ENCODE results near the gene ANKRD63.

The ANKRD63 gene

DNA sequence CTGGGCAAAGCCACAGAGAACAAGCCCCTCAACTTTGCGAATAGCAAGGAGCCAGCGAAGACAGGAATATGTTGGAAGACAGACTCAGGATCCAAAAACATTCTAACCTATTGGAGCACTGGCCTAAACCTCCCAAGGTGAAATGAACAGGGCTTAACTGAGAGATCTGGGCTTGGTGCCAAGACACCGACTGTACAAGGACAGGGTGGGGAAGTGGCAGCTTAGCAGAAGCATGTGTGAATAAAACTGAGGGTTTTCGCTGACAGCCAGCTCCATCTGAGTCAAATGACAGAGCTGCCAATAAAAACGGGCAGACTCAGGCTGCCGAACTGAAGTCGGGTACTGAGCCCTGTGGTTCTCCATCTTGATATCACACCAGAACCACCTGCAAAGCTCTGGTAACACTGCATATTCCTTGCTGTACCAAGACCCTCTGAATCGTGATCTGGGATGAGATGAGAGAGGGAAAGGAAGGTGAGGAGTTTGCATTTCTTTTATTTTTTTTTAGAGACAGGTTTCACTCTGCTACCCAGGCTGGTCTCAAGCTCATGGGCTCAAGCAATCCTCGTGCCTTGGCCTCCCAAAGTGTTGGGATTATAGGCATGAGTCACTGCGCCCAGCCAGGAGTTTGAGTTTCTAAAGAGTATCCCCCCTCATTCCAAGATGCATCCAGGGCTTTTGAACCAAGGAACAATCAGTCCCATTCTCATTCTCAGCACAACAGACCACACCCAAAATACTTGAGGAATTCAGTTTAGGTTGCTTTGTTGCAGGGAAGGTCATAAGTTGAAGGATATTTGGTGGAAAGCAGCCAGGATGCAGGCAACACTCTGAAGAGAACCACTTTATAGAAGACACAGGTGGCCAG is 30.9 kb upstream of the ANKRD63 start:
- no peak for DNase-seq

GRCh38 chr15:40312370-40313158 is 29.7 kb upstream of the ANKRD63 start:
- DNase-seq, result no peak

GRCh38 chr15:40310993-40311392 is 28.1 kb upstream of the ANKRD63 start:
- DNase-seq, result no peak

- peak; percentile 32 for DNase-seq
Measured at GRCh38 chr15:40310001-40310959, 27.4 kb upstream of the ANKRD63 start.

GRCh38 chr15:40309344-40309862 is 26.5 kb upstream of the ANKRD63 start:
- no peak for DNase-seq

DNA sequence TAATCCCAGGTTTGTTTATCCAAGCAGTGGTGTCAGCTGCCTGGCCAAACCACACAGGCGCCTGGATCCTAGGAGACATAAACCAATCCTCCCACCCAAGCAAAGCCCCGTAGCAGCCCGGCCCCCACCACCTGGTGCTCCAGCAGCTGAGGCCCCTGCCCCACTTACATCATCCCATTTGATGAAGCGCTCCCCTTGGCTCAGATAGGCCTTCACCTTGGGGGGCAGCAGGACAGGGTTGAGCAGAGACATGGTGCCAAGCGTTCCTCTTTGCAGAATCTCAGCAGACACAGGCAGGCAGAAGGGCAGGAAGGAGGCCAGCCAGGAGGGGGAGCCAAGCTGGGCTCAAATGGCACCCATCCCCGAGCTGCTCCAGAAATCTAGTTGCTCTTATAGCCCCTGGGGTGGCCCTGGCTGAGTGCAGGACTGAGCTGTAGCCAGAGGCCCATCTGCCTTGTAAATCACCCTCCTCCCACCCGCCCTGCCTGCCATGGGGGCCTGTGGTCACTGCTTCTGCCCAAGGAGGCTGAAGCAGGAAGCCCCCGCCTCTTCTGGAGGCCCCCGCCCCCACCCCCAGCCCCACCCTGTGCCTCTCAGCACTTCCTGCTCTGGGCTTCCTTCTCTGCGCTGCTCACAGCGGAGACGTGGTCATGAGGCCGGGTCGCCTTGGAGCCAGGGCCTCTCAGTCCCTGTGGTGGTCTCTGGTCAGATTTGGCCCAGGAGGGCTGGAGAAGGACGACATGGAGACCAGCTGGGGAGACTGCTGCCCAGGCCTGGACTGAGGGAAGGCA is 24.8 kb upstream of the ANKRD63 start, which contains the start of gene PLCB2:
Gene PLCB2 (minus strand): TSS at position 515 of the 791 bp plus-strand sequence. CDS start 263 bp downstream, at position 252.
- peak; percentile 59 for DNase-seq

DNA sequence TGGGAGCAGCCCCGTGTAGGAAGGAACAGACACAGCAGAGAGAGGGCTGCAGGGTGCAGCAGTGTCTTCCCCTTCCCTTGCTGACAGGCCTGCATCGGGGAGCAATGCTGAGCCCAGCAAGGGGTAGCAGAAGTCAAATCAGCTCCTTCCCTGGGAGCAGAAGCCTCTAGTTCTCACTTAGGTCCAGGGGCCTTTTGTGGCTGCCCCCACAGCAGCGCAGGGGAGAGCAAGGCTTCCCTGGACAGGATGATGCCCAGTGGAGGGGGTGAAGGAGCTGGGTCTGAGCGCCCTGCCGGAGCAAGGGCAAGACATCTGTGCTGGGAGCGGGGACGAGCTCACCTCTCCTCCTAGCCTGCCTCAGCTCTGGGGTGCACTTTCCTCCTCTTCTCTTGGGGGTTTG is 24.0 kb upstream of the ANKRD63 start:
- DNase-seq, result no peak

DNA sequence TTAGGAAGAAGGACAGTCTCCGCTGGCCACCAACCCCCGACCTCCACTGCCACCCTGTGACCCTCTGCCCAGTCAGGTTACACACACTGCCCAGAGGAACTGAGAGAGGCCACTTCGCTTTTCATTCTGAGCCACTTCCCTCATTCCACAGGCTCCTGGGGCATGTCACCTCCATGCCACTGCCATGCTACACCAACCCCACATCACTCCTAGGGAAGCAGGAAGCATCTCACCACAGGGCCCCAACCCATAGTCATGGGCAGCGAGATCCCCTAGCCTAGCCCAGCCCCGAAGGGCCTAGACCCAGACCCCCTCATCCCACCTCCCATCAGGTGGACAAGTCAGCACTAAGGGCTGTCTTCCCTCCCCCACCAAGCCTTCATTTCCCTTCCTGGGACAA is 23.5 kb upstream of the ANKRD63 start:
- DNase-seq, result no peak

- no peak for DNase-seq
Measured at GRCh38 chr15:40305281-40305680, 22.4 kb upstream of the ANKRD63 start.

DNA sequence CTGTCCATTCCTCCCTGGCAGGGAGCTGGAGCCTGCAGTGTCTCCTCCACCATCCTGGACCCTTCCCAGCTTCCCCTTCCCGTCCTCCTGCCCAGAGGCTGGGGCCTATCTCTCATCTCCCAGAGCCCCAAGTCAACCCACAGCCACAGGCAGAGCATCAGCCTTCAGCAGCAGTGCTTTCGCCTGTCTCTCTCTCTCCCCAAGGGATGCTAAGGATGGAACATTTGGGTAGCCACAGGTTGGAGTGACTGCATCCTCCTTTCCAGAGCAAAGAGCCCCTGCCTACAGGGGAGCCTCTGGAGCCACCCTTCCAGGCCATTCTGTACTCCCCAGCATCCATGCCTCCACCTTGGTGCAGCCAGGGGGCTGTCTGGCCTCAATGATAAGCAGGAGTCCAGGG is 20.7 kb upstream of the ANKRD63 start:
- DNase-seq, result no peak

DNA sequence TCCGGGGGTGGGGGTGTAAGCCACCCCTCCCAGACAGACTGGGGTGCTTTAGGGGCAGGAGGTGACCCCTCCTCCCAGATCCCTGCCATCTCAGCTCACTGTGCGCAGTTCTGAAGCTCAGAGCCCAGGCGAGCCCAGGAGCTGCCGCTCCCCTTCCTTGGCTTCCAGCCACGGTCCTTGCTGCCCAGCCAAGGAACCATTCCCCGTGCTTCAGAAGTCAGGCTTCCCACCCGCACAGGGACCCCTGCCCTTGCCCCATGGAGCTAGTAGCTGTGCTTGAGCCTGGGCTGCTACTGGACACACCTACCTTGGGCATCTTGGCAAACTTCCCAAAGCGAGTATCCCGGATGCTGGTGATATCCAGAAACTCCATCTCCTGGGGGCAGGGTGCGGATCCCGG is 20.1 kb upstream of the ANKRD63 start:
- no peak for DNase-seq

GRCh38 chr15:40302288-40302886 is 19.5 kb upstream of the ANKRD63 start:
- DNase-seq, result no peak

DNA sequence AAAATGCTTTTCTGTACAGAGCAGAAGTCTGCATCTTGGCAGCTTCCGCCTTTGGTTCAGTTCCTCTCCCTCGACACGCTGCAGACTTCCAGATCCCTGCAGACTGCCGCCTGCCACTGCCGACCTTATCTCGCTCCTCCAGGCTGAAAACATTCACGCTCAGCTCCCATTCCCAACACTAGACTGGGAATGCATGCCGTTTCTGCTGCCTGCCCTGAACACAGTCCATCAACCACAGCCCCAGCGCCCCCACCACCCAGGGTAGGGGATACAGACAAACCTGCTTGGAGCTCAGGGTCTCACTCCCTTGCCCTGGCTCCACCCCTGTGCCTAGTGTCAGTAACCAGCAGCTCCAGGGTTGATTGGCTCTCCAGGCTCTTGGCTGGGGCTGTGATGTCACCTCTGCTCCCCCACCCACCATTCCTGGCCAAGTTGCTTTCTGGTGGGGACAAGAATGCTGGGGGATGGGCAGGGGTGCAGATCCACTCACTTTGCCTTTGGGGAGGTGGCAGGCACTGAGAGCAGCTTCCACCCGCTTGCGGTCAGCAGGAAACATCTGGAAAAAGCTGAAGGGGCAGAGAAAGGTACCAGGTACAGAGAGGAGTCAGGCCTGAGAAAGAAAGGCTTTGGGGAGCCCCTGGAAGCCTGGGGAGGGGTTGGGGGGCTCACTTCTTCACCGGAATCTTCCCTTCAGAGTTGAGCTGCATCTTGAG is 18.8 kb upstream of the ANKRD63 start:
- DNase-seq, result no peak

- no peak for DNase-seq
Measured at GRCh38 chr15:40300771-40301170, 17.9 kb upstream of the ANKRD63 start.

GRCh38 chr15:40300367-40300766 is 17.5 kb upstream of the ANKRD63 start:
- no peak for DNase-seq

DNA sequence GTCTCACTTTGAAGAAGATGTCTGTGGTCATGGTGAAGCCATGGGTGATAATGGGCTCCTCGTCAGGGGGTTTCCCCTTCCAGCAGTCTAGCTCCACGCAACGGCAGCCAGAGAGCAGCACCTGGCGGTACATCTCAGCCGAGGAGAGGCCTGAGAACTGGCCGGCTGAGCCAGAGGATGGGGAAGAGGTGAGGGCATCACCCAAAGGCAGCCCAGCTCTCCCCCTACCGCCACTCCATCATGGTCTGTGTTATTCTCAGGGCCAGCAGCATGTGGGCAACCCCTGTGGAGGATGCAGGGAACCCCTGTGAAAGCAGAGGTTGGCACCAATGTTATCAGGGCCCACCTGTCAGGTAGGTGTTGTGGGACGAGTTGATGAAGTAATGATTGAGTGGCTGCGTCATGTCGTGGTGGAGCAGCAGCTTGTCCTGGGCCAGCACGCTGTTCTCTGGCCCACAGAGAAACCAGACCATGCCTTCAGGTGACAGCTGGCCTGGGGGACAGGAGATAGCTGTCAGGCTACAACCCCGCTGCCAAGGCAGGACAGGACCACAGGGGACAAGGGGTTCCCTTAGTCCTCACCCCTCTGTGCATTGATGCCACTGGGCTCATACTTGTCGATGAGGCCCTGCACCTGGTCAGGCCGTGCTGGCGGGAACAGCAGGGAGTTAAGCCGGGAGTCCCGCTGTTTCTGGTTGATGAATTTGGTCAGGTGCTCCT is 15.5 kb upstream of the ANKRD63 start:
- no peak for DNase-seq

GRCh38 chr15:40297356-40297755 is 14.5 kb upstream of the ANKRD63 start:
- no peak for DNase-seq

- DNase-seq, result no peak
Measured at GRCh38 chr15:40296561-40297230, 13.8 kb upstream of the ANKRD63 start.

GRCh38 chr15:40295877-40296560 is 13.2 kb upstream of the ANKRD63 start:
- no peak for DNase-seq
